ENCODE measurements around the gene C2orf68. TPM values are rescaled to one million over a fixed set of nuclear protein-coding genes. Genes with fewer than 3 reads are reported as not detected.
A peak's percentile ranks its signal among the peaks of the same experiment; 100 is the strongest.
"Not testable (repeated sequence)": the region's sequence is repeated elsewhere in the genome, so short reads cannot be mapped to it uniquely, and the experiment has no call there.

C2orf68 gene
- total RNA-seq, 2 experiments from 2014 or later = 29.3 to 31.0 TPM

- no peaks in the 10 kb centered on the region for H3K9me3 Mint-ChIP-seq
- no peaks in the 10 kb centered on the region for H3K27me3 Mint-ChIP-seq (ENCODE audit: low read depth)
- CTCF ChIA-PET = interaction anchor here (0.7 kb wide), 1 partner anchor 18 kb away, joined by 3 read pairs; no protein-coding TSS in a partner anchor
- peaks cover 20% of the 10 kb centered on the region for H3K4me1 Mint-ChIP-seq (ENCODE audit: low read depth)
- DNase-seq = no peak
- peaks cover 3% of the 10 kb centered on the region for H3K36me3 Mint-ChIP-seq (ENCODE audit: low read depth)
- intact Hi-C loops (cut with micrococcal nuclease) = no loop called here
- H3K4me3 Mint-ChIP-seq = no peak overlapping the region
- H3K27ac Mint-ChIP-seq = no peak overlapping the region
Observed at GRCh38 chr2:85575739-85576138, 36.1 kb downstream of the C2orf68 start.

DNA sequence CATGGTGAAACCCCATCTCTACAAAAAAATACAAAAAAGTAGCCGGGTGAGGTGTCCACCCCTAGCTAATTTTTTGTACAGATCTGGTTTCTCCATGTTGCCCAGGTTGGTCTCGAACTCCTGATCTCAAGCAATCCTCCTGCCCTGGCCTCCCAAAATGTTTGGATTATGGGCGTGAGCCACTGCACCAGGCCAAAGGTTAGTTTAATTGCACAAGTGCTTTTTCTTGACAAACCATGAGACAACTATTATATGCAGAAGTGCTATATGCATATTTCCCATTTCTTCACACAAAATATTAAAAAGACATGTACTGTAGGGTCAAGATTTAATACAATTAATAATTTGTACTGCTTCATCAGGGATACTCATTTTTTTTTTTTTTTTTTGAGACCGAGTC, 45.6 kb downstream of the C2orf68 start:
- Mint-ChIP-seq H3K36me3 (ENCODE audit: low read depth) (no peaks in the 10 kb centered on the region), H3K4me1 (ENCODE audit: low read depth) (peaks cover 11% of the 10 kb centered on the region), H3K4me3 (no peak overlapping the region), H3K9me3 (no peaks in the 10 kb centered on the region), H3K27me3 (ENCODE audit: low read depth) (no peaks in the 10 kb centered on the region), H3K27ac (no peak overlapping the region)
- DNase-seq = no peak
- CTCF ChIA-PET = no interaction called here
- intact Hi-C loops (cut with micrococcal nuclease) = no loop called here

DNA sequence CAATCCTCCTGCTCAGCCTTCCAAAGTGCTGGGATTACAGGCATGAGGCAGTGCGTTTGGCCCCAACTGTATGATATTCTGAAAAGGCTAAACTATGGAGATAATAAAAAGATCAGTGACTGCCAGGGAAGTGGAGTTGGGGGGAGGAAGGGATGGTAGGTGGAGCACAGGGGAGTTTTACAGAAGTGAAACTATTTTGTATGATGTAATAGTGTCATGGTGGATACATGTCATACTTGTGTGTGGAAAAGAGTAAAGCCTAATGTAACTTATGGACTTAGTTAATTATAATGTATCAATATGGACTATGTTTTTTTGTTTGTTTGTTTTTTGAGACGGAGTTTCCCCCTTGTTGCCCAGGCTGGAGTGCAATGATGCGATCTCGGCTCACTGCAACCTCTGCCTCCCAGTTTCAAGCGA, 47.7 kb downstream of the C2orf68 start:
- Mint-ChIP-seq H3K4me1 (ENCODE audit: low read depth) (peaks cover 25% of the 10 kb centered on the region), H3K27me3 (ENCODE audit: low read depth) (no peaks in the 10 kb centered on the region), H3K9me3 (no peaks in the 10 kb centered on the region), H3K27ac (no peak overlapping the region), H3K36me3 (ENCODE audit: low read depth) (no peaks in the 10 kb centered on the region), H3K4me3 (no peak overlapping the region)
- CTCF ChIA-PET = interaction anchor here (1.1 kb wide), 2 partner anchors 8 to 165 kb away, joined by 3 read pairs; no protein-coding TSS in a partner anchor
- no peak for DNase-seq
- intact Hi-C loops (cut with micrococcal nuclease) = no loop called here

DNA sequence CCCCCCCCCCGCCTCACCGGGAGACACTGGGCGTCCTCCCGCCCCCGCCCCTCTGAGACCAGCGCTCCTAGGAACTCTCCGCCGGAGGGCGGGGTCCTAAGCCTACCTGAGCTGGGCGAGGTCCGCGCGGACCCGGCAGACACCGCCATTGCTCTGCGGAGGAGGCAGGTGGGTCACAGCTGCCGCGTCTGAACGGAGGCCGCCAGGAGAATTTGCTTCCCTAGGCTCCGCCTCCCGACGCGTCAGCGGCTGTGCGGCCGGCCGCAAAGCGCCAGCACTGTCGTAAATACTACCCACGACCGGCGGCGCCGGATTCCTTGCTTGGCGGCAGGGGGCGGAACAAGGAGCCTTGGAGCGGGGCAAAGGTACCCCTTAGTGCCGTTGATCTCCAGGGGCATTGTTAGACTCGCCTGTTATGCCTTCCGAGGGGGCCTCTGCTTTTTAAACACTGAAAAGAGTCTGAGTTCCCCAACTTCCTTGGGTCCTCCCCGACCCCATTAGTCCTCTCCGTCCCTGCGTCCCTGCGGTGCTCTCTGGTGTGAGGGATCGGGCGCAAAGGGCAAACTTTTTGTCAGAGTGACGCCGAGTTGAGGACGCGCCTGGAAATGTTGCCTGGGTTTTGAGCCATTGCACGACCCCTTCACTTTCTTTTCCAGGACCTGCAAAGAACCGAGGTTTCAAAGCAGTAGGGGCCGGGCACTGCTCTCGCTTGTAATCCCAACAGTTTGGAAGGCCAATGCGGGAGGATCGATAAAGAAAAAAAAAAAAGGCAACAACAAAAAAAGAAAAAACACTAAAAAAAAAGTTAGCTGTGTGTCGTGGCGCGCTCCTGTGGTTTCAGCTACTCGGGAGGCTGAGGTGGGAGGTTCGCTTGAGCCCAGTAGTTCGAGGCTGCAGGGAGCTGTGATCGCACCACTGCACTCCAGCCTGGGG, 50.3 kb downstream of the C2orf68 start, which contains the start of gene GGCX:
TSS of gene GGCX (minus strand) at position 214 of the 933 bp plus-strand sequence. CDS start at position 149, 65 bp downstream.
- DNase-seq = peak; percentile 97
- Mint-ChIP-seq H3K27ac (peak within 1 kb of the TSS; percentile 85), H3K4me3 (peak within 1 kb of the TSS; percentile 90), H3K9me3 (no peaks in the 10 kb centered on the region), H3K27me3 (ENCODE audit: low read depth) (no peaks in the 10 kb centered on the region), H3K4me1 (ENCODE audit: low read depth) (peaks cover 34% of the 10 kb centered on the region), H3K36me3 (ENCODE audit: low read depth) (peaks cover 6% of the 10 kb centered on the region)
- CTCF ChIA-PET = interaction anchor here (0.6 to 4.3 kb wide), 4 partner anchors 11 to 142 kb away, joined by 3 to 41 read pairs (median 10); partner anchors contain the start of gene SH2D6
- intact Hi-C loops (cut with micrococcal nuclease) = loop anchor here (1.0 to 2.0 kb wide), 9 partner anchors 17 to 207 kb away; partner anchors contain the start of genes C2orf68, ELMOD3, MAT2A and RETSAT

- no peak for DNase-seq
- H3K4me1 Mint-ChIP-seq (ENCODE audit: low read depth) = peaks cover 34% of the 10 kb centered on the region
- CTCF ChIA-PET = interaction anchor here (0.6 to 4.3 kb wide), 7 partner anchors 11 to 169 kb away, joined by 3 to 41 read pairs (median 3); partner anchors contain the start of gene SH2D6
- H3K27me3 Mint-ChIP-seq (ENCODE audit: low read depth) = no peaks in the 10 kb centered on the region
- H3K36me3 Mint-ChIP-seq (ENCODE audit: low read depth) = peaks cover 9% of the 10 kb centered on the region
- H3K27ac Mint-ChIP-seq = peak overlapping the region; percentile 85
- intact Hi-C loops (cut with micrococcal nuclease) = loop anchor here (1.0 to 2.0 kb wide), 9 partner anchors 17 to 207 kb away; partner anchors contain the start of genes C2orf68, ELMOD3, MAT2A and RETSAT
- peak overlapping the region; percentile 90 for H3K4me3 Mint-ChIP-seq
- H3K9me3 Mint-ChIP-seq = no peaks in the 10 kb centered on the region
Observed at GRCh38 chr2:85560812-85561279, 51.0 kb downstream of the C2orf68 start.

GRCh38 chr2:85560403-85560726, 51.5 kb downstream of the C2orf68 start:
- intact Hi-C loops (cut with micrococcal nuclease) = loop anchor here (2.0 kb wide), 1 partner anchor 142 kb away; the partner anchor contains the start of gene SH2D6
- H3K36me3 Mint-ChIP-seq (ENCODE audit: low read depth); H3K27me3 Mint-ChIP-seq (ENCODE audit: low read depth): not testable (repeated sequence)

DNA sequence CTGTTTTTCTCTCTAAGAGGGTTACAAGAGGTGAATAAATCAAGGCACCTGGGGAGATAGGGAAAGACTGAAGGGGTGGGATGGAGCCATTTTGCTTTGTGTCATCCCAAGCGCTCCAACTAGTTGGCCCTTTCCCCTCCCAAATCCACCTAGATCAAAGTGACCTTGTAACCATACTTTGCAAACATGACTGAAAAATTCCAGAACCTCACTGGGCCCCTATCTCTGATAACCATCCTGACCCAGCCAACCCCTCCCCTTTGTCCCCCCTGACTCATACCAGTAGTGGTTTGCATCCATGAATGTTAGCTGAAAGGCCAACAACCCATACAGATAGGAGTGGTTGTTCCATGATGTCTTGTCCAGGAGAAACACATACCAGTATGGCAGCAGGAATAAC, 53.7 kb downstream of the C2orf68 start:
- CTCF ChIA-PET = interaction anchor here (3.3 kb wide), 1 partner anchor 138 kb away, joined by 17 read pairs; the partner anchor contains the start of gene SH2D6
- DNase-seq = no peak
- Mint-ChIP-seq H3K36me3 (ENCODE audit: low read depth) (peaks cover 9% of the 10 kb centered on the region), H3K4me3 (no peak overlapping the region), H3K4me1 (ENCODE audit: low read depth) (peaks cover 30% of the 10 kb centered on the region), H3K9me3 (no peaks in the 10 kb centered on the region), H3K27ac (no peak overlapping the region), H3K27me3 (ENCODE audit: low read depth) (no peaks in the 10 kb centered on the region)
- intact Hi-C loops (cut with micrococcal nuclease) = no loop called here

More at GRCh38 chr2:85560403-85560726, 51.5 kb downstream of the C2orf68 start:
- peak overlapping the region; percentile 90 for H3K4me3 Mint-ChIP-seq
- not testable (repeated sequence) for DNase-seq, H3K9me3 Mint-ChIP-seq
- peak overlapping the region; percentile 16 for H3K27ac Mint-ChIP-seq
- peaks cover 35% of the 10 kb centered on the region for H3K4me1 Mint-ChIP-seq (ENCODE audit: low read depth)
- CTCF ChIA-PET = interaction anchor here (0.6 to 4.3 kb wide), 7 partner anchors 10 to 169 kb away, joined by 3 to 41 read pairs (median 3); partner anchors contain the start of gene SH2D6

DNA sequence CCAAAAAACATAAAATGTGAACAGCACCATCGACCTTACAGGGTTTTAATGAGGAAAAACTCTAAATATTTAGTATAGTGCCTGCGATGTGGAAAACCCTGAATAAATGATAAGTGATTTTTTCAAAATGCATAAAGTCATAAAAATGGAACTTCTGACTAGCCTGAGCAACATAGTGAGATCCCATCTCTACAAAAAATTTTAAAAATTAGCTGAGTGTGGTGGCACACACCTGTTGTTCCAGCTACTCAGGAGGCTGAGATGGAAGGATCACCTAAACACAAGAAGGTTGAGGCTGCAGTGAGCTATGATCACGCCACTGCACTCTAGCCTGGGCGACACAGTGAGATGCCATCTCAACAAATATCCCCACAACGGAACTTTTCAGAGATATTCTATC, 54.7 kb downstream of the C2orf68 start:
- intact Hi-C loops (cut with micrococcal nuclease) = no loop called here
- peaks cover 26% of the 10 kb centered on the region for H3K4me1 Mint-ChIP-seq (ENCODE audit: low read depth)
- CTCF ChIA-PET = interaction anchor here (0.8 to 11.2 kb wide), 3 partner anchors 17 to 134 kb away, joined by 3 to 282 read pairs (median 111); partner anchors contain the start of genes MAT2A and SH2D6
- no peaks in the 10 kb centered on the region for H3K9me3 Mint-ChIP-seq
- no peak overlapping the region for H3K4me3 Mint-ChIP-seq
- no peak overlapping the region for H3K27ac Mint-ChIP-seq
- H3K36me3 Mint-ChIP-seq (ENCODE audit: low read depth) = peaks cover 9% of the 10 kb centered on the region
- no peaks in the 10 kb centered on the region for H3K27me3 Mint-ChIP-seq (ENCODE audit: low read depth)
- DNase-seq = no peak

Other genes with a start within 250 kb of the C2orf68 start
- 10 to 100 TPM; 10.2 to 10.7 TPM for gene CAPG, start 201.7 kb downstream of the C2orf68 start, total RNA-seq
- under 1 TPM; 0.40 to 0.88 TPM for gene SH2D6, start 193.4 kb downstream of the C2orf68 start, total RNA-seq
- 100 to 1,000 TPM; 221 to 228 TPM for gene MAT2A, start 72.9 kb downstream of the C2orf68 start, total RNA-seq
- gene GGCX, start 50.6 kb downstream of the C2orf68 start, total RNA-seq = 10 to 100 TPM; 17.5 to 18.8 TPM
- 100 to 1,000 TPM in 1 of 2 experiments, 10 to 100 TPM in 1; 98.7 to 102 TPM for gene VAMP8, start 34.5 kb downstream of the C2orf68 start, total RNA-seq
- gene VAMP5, start 27.6 kb downstream of the C2orf68 start, total RNA-seq = 10 to 100 TPM; 18.4 to 21.8 TPM
- gene RNF181, start 16.3 kb downstream of the C2orf68 start, total RNA-seq = 10 to 100 TPM; 86.8 to 96.1 TPM
- under 1 TPM; 0.55 to 0.67 TPM for gene TMEM150A, start 9.4 kb downstream of the C2orf68 start, total RNA-seq
- 10 to 100 TPM; 92.3 to 94.6 TPM for gene USP39, start 4.1 kb upstream of the C2orf68 start, total RNA-seq
- not detected for gene SFTPB, start 56.1 kb upstream of the C2orf68 start, total RNA-seq
- gene GNLY, start 82.3 kb upstream of the C2orf68 start, total RNA-seq = 1 to 10 TPM; 2.6 to 3.2 TPM
- gene ATOH8, start 141.9 kb upstream of the C2orf68 start, total RNA-seq = not detected

Data from activated naive CD4-positive, alpha-beta T cell treated with anti-CD3 and anti-CD28 coated beads for 36 hours (primary cell).